Left kidney (tissue), 2 donors: ENCODE measurements around the gene ZNF491. TPM values are rescaled to one million over a fixed set of nuclear protein-coding genes. Genes with fewer than 3 reads are reported as not detected.
A peak's percentile ranks its signal among the peaks of the same experiment; 100 is the strongest.
"Not testable (repeated sequence)": the region's sequence is repeated elsewhere in the genome, so short reads cannot be mapped to it uniquely, and the experiment has no call there.

Experiments used
- DNase-seq: peaks from one replicate; pipeline ENCODE4 v3.0.0-alpha.2; 2013
- polyA plus RNA-seq: library from polyadenylated mRNA; unstranded; fragments of 120-200 nt; gene quantifications from one replicate; pipeline ENCODE4 v1.2.1, GENCODE V29; 2013; ENCODE audit not compliant: insufficient read length

ZNF491 gene
- polyA plus RNA-seq, 1 donor = 7.4 TPM

- no peak for DNase-seq
Observed at GRCh38 chr19:11806354-11807098, 8.2 kb downstream of the ZNF491 start.

GRCh38 chr19:11807099-11807380 is 8.7 kb downstream of the ZNF491 start:
- no peak for DNase-seq

GRCh38 chr19:11813703-11814028 is 15.3 kb downstream of the ZNF491 start:
- no peak for DNase-seq

GRCh38 chr19:11814029-11814699 is 15.8 kb downstream of the ZNF491 start, which contains the start of gene ZNF440:
Gene ZNF440 (plus strand): TSS chr19:11814273. CDS start chr19:11814448, 175 bp downstream.
- peak; percentile 96 for DNase-seq

- DNase-seq = peak; percentile 24
Observed at GRCh38 chr19:11814700-11815035, 16.3 kb downstream of the ZNF491 start.

GRCh38 chr19:11821474-11822109 is 23.3 kb downstream of the ZNF491 start:
- DNase-seq = no peak

- DNase-seq = not testable (repeated sequence)
Observed at GRCh38 chr19:11828957-11829876, 30.9 kb downstream of the ZNF491 start.

- no peak for DNase-seq
Observed at GRCh38 chr19:11832253-11832912, 34.1 kb downstream of the ZNF491 start.

GRCh38 chr19:11833541-11833940 is 35.2 kb downstream of the ZNF491 start:
- DNase-seq = no peak

GRCh38 chr19:11835626-11836066 is 37.3 kb downstream of the ZNF491 start:
- not testable (repeated sequence) for DNase-seq

GRCh38 chr19:11843722-11844121 is 45.4 kb downstream of the ZNF491 start:
- peak; percentile 64 for DNase-seq

GRCh38 chr19:11847615-11848014 is 49.3 kb downstream of the ZNF491 start:
- not testable (repeated sequence) for DNase-seq

- no peak for DNase-seq
Observed at GRCh38 chr19:11848200-11848593, 49.9 kb downstream of the ZNF491 start.

GRCh38 chr19:11848594-11849469 is 50.5 kb downstream of the ZNF491 start, which contains the start of gene ZNF439:
Gene ZNF439 (plus strand): TSS chr19:11848726. CDS start chr19:11848868, 142 bp downstream.
- peak; percentile 93 for DNase-seq

GRCh38 chr19:11850289-11850688 is 52.0 kb downstream of the ZNF491 start:
- DNase-seq = not testable (repeated sequence)

GRCh38 chr19:11853358-11853757 is 55.0 kb downstream of the ZNF491 start:
- DNase-seq = no peak

- DNase-seq = no peak
Observed at GRCh38 chr19:11856596-11857250, 58.4 kb downstream of the ZNF491 start.
